CD4-positive, alpha-beta T cell treated with Interleukin-6 for 4 hours (primary cell): Measurements from ENCODE around the gene TIGD1.
"Not testable (repeated sequence)": the region's sequence is repeated elsewhere in the genome, so short reads cannot be mapped to it uniquely, and the experiment has no call there.

Experiments used
- DNase-seq: peaks from one replicate; pipeline ENCODE4 v3.0.0-alpha.2; 2020; ENCODE audit warnings: mixed read lengths

Gene TIGD1

DNA sequence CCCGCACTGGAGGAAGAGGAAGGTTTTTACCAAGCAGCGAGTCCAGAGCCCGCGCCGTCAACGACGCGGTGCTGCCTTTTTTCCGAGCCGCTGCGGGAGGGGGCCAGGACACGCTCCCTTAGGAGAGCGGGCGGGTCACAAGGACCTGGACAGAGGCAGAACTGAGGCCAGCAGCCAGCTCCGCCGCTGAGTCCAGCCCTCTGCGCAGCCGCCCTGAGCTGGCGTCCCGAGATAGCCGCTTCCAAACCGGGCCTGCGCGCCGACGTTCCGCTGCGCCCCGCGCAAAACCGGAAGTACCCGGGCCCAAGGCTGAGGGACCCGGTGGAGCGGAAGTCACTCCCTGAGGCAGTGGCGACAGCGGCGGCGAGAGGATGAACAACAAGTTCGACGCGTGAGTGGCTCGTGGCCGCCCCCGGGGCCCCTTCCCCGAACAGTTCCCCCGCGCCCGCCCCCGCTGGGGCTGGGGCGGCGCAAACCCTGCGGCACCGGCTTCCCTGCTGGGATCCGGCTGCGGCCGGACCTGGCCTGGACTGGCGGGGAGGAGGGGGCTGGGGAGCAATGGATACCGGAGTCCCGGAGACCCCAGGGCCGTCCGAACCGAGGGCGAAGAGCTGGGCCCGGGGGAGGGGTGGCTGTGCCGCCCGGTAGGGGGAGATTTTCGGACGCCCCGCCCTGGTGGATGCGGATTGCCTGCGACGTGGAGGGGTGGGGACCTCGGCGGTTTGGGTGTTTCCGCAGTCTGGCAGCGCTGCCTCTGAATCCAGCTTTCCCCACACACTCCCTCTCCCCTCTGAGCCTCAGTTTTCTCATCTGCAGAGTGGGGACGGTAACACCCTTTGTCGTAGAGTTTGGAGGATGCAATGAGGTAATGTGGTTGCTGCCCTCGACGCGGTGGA, at the start of gene TIGD1, which contains the start of gene EIF4E2:
Gene TIGD1, minus strand, starts transcription at position 204 of the 896 bp plus-strand sequence. CDS start 675 bp downstream, outside the sequence.
Gene EIF4E2, plus strand, starts transcription at position 336 of the 896 bp plus-strand sequence. Its CDS starts 36 bp downstream, at position 372.
- DNase-seq, result peak; percentile 93

DNA sequence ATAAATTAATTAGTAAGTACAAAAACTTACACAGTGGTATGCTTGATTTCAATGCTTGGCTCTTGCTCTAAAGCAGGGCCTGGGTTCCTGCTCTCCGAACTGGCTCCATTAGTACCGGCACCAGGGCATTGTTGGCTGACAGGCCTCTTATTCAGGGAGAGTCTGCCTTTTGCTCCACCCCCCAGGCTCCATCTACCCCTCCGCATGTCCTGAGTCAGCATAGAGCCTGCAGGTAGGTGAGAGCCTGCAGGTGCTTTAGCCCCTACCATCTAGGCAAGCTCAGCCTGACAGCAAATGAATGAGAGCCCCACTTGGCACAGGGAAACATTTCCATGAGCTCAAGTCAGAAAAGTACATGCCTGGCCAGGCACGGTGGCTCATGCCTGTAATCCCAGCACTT, 47.9 kb upstream of the TIGD1 start:
- no peak for DNase-seq

DNA sequence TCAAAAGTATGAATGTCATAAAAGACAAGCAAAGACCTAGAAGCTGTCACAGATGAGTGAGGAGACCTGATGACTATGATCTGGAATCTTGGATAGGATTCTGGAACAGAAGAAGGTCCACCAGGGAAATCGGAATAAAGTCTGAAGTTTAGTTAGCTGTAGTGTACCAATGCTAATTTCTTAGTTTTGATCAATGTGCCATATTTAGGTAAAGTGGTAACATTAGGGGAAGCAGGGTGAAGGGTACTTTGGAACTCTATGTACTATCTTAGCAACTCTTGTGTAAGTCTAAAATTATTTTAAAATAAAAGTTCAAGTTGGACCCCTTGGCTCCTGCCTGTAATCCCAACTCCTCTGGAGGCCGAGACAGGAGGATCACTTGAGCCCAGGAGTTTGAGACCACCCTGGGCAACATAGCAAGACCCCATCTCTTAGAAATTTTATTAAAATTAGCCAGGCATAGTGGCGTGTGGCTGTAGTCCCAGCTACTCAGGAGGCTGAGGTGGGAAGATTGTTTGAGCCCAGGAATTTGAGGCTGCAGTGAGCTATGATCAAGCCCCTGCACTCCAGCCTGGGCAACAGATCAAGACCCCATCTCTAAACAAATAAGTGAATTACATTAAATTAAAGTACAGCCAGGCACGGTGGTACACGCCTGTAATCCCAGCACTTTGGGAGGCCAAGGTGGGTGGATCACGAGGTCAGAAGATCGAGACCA, 47.2 kb upstream of the TIGD1 start:
- no peak for DNase-seq

DNA sequence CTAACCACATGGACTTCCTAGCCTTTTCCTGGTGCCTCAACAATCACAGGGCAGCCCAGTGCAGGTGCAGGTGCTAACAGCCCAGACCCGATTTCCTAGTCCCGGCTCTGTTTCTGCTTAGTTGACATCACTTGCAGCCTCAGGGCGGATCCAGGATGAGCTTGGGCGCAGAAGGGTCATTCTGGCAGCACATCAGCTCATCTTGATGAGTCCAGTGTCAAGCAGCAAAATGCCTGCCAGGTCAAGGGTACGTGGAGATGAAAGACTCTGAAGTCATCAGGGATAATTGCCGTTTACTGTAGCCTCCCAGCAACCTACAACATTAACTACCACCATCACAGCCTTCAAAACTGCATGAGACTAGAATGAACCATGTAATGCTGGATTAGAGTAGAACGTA, 43.6 kb upstream of the TIGD1 start:
- no peak for DNase-seq

DNA sequence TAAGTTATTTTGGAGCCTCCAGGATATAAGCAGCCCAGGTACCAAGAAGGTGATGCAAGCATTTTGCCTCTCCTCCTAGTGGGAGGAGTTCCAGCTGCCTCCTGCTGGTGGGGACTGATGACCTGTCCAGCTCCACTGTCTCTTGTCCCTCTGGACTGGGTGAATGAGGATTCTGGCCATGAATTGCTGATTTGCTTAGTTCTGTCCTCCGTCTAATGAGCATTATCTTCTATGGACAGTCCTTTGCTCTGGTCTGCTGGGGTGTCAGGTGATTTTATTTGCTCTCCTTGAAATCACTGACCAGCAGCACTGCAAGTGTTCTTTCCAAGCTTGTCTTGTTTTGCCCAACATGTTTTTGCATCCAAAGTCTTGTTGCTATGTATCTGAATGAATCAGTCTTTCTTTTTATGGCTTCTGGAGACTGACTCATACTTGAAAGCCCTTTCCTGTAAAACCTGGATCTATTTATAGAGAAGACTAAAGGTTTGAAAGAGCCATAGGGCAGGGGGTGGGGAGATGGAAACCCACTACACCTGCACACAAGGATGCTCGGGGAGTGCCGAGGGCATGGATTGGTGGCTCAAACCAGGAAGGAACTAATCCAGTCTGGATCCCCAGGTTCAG, 42.5 kb upstream of the TIGD1 start:
- no peak for DNase-seq

DNA sequence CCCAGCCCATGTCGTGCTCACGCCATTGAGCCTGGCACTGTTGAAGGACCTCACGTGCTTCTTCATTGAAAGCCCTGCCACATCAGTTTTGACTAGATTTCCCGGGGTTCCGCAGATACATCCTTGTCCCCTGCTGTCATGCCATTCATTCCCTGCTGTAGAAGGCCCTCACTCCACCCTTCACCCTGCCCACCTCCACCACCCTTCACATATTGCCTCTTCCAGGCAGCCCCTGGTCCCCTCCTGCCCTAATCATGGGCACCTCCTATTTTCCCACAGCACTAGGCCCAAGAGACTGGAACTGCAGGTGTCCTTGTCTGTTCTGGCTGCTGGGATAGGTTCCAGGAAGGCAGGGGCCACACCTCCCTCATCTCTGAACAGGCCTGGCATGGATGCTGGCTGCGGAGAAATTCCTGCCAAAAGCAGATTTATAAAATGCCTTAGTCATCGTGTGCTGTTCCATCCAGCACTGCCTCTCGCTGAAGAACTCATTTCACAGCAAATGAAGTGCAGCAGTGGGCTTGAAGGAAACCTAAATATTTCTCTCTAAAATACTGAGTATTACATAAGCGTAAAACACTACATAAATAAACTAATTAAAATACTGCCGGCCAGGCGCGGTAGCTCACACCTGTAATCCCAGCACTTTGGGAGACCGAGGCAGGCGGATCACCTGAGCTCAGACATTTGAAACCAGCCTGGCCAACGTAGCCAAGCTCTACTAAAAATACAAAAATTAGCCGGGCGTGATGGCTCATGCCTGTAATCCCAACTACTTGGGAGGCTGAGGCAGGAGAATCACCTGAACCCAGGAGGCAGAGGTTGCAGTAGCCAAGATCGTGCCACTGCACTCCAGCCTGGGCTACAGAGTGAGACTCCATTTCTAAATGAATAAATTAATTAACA, 38.6 kb upstream of the TIGD1 start:
- no peak for DNase-seq

DNA sequence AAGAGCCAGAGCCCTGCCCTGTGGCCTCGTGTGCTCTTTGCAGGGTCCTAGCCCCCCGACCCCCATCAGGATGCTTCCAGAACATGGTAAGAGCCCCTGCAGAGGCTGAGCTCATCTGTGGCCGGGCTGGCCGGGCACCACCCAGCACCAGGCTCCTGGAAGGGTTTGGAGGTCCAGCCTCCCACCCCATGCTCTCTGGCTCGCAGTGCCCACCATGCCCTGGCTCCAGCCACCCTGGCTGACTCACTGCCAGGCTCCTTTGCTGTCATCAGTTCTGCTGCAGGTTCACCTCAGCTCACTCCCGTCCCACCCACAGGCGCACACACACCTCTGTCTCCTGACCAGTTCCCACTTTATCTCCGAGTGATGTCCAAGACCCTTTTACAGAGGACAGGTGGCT, 37.7 kb upstream of the TIGD1 start:
- DNase-seq, result no peak

DNA sequence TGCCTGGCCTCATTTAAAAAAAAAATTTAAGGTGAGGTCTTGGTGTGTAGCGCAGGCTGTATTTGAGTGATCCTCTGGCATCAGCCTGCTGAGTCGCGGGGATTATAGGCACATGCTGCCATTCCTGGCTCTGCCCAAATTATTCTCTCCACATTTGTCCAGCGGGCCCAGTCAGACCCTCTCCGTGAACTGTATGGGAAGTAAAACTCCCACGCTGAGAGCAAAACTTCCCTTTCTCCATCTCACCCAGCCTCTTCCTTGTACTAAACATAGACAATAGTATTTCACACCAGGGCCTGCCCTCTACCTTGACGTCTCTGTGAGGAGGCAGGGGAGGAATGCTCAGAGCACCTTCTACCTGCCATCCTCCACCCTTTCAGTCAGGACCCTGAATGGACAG, 37.2 kb upstream of the TIGD1 start:
- DNase-seq, result no peak

DNA sequence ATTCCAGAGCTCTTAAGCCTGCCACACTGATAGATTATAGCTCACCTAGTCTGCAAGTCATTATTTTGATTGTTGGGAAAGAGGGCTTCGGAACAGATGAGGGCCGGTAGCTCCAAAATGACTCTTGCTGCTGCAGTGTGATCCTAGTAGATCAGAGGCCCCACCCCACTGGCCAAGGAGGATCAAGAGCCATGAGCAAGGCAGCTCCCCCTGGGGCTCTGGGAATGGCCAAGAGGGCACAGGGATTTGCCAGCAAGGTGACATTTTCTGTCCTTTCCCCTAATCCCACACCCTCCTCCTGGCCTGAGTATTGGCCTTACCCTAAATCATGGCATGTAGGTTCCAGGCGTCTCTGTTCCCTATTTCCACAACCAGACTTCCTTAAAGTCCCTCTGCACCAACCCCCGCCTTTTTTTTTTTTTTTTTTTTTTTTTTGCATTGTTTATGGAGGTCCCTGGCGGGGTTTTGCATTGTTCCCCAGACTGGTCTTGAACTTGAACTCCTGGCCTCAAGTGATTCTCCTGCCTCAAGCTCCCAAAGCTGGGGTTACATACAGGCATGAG, 36.7 kb upstream of the TIGD1 start:
- no peak for DNase-seq

DNA sequence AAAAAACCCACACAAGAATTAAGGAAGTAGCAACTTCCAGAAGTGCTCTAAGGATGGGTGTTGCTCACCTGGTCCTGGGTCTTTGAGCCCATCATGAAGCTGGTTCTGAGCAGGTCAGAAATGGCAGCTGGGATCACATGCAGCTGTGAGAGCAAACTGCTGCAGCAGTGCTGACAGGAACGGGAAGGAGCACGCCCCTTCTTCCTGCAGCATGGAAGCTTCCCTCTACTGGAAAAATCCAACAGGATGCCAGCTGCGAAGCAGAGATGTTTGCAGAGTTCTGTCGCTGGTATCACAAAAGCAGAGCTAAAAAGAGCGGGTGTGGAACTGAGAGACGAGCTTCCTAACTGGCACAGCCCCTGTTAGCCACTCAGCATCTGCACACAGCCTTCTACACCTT, 33.9 kb upstream of the TIGD1 start:
- no peak for DNase-seq

DNA sequence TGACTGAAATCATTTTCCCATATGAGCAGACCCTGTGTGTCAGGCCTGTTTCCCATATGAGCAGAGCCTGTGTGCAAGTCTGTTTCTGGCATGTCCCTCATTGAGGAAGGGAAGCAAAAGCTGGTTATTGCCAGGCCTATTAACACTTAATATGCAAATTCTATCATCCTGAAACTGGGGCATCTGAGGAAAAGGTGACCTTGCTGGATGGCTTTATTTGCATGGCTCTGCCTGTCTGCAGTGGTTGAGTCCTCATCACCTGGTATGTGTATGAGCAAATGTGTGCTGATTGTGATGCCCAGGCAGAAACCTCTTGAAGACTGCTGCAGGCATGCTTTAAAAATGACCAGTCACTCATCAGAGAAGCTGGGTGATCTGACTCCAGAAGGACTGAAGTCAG, 31.4 kb upstream of the TIGD1 start:
- no peak for DNase-seq

DNA sequence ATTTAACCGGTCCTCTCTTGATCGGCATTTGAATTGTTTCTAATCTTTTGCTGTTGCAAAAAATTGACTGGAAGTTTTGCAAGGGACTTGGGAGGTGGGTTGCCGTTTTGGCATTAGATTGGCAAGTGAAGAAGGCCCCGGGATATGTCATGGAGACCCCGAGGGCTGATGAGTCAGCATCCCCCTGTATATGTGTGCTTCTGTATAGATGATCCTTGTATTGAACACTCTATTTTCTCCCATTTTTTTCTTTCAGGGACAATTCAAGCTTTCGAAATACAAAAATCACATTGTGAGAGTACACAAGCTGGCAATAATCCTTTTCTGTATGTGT, 30.3 kb upstream of the TIGD1 start:
- DNase-seq, result no peak

DNA sequence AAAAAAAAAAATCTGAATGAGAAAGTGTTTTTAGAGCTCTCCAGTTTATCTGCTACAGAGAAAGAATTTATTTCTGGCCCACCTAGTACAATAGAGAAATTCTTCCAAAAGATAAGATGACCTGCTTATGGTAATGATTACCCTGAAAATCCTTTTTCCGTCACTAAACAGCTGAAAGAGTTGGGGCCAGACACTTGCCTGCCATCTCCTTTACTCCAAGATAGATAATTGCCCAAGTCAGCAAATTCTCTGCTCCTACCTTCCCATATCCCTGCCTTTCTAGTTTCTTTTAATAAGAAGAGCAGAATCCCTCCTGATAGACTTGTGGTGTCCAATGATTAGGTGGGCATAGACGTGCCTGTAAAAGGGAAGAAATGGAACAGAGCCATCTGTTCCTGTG, 28.3 kb upstream of the TIGD1 start:
- no peak for DNase-seq

DNA sequence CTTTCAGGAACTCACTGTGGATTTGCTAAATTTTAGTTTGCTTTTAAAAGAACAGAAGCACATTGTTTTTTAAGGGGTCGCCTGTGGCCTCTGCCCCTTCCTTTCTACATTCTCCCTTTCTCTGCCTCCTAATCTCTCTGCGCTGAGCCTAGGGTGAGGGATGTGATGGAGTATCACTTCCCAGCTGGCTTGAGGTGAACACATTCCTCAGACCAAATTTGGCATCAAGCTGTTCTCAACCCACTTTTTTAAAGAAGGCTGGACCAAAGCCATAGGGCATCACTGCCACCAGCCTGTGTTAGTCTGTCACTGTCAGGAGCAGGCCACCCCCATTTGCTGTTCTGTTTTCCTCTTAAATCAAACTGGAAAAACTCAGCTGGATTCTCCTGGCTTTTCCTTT, 27.5 kb upstream of the TIGD1 start:
- no peak for DNase-seq

DNA sequence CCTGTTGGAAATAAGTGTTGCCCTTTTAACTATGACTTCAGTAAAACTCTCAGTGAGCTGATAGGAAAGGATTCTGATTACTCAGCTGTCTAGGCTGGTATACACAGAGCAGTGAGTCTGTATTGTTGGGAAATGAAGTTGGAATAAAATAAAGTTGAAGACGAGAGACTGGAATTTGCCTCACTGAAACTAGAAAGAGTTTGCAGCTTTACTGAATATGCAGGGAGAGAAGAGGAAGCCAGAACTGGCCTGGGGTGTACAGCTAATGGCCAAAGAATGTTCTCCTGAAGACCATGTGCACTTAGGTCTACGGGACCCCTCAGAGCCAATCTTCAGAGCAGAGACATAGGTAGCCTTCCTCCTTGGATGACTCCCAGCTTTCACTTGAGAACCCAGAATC, 26.6 kb upstream of the TIGD1 start:
- no peak for DNase-seq

DNA sequence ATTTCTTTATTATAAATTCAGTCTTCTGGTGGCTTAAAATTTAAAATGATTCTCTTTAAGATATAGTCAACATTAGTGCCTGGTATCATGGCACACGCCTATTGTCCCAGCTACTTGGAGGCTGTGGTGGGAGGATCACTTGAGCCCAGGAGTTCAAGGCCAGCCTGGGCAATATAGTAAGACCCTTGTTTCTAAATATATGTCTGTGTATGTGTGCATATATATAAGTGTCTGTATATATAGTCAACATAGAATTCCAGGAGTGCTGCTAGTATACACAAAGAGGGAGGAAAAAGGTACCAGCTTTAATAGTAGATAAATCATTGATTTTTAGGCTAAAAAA, 25.0 kb upstream of the TIGD1 start:
- DNase-seq, result no peak

DNA sequence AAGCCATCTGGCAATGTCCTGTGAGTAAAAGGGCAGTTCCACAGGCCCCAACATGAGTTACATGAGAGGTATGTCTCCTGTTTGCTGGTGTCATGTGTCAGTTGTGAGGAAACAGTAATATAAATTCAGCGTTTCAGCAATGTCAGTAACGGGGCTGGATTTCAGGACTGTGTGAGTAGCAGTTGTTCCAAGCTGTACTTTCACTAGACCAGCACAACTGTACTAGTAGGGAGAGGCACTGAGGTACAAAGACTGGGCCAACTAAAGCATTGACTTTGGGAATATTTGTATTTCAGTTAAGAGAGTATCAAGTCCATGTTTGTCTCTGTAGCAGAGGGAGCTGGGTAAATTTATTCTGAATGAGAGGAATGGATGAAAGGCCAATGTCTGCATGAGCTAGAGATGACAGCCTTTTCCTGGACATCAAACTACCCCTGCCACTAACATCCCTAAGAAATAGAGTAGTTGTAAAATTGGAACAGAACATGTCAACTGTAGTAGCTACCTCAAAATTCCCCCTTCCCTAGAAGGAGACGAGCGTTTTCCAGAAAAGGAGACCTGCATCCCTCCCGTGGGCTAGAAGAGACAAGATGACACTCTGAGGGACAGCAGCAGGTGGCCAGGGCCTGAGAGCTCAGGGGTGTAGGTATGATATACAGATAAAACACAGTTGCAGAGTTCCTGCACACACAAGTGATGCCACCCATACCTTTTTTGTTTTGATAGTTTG, 24.5 kb upstream of the TIGD1 start:
- no peak for DNase-seq

DNA sequence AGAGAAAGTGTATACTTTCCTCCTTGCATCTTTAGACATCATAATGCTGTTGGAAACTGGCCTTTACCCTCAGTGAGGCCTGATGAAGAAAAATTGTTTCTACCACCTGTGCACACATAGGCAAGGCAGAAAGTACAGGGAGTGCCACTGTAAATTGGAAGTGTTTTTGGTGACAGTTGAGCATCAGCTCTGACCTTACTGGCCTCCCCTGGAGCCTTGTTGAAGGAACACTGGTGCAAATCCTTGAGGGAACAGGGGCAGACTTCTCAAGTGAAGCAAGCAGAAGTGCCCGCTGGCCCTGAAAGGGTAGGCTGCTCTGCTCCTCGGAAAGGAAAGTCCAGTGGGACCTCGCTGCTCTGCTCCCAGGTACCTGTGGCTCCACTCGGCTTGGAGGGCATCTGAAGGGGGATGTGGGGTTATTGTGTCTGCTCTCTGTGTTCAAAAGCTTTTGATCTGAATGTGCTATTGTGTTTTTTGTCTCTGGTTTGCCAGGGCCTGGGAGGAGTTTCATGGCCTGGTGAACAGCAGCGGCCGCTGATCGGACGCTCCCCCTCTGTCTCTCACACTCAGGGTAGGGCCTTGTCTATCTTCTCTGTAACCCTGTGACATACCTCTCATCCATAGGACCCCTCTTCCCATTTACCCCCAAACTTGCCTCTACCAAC, 23.5 kb upstream of the TIGD1 start:
- DNase-seq, result no peak

DNA sequence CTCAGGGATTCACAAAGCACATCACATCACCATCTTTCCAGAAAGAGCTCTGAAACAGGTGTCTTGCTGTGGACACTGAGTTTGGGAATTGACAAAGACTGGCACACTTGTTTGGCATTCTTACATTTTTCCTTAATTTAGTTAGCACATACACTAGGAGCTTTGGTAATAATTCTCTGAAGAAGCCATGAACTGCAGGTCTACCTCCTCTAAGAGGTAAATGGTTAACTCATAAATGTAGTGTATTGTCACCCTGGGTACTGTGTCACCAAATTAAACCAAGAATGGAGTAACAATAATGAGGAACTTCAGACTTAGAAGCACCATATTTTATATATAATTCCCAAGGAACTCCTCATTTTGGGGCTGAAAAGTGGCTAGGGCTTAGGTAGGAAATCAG, 22.7 kb upstream of the TIGD1 start:
- no peak for DNase-seq

DNA sequence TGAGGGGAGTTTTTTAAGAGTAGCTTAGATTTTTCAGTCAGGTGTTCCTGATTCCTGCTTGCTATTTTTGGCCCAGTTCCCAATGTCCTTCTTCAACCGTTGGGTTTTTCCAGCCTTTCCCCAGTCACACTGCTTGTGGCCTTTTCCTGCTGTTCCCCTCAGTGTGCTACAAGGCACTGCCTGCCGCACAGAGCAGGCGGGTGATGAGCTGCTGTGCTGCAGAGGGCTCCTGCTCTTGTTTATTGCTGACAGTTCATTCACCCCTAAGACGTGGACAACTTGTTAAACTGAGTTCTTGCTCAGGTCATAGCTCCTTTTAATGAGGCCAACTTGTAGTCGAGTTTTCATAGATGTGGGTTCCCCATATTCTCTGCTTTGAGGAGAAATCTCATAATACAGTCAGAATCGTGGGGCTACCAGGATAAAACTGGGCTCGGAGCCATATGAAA, 20.7 kb upstream of the TIGD1 start:
- no peak for DNase-seq

DNA sequence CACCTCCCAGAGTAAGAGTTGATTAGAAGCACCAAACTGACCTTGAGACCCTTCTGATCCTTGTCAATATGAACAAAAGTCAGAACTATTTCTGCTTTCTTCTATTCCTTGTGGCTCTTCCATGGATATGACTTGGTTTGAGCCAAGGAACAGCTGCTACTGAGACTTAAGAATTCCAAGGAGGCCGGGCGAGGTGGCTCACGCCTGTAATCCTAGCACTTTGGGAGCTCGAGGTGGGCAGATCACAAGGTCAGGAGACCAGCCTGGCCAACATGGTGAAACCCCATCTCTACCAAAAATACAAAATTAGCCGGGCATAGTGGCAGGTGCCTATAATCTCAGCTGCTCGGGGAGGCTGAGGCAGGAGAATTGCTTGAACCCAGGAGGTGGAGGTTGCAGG, 20.1 kb upstream of the TIGD1 start:
- DNase-seq, result not testable (repeated sequence)
